Skeletal muscle satellite cell (primary cell): Measurements from ENCODE around the gene ZNF536.

Source experiments
- H3K27me3 ChIP-seq: 2 replicates; pipeline ENCODE4 v1.7.0; 2013; ENCODE audit warnings: low read length; ENCODE audit not compliant: control insufficient read depth, insufficient read depth
- H3K36me3 ChIP-seq: 2 replicates; pipeline ENCODE4 v1.7.0; 2013; ENCODE audit warnings: mild to moderate bottlenecking, control low read depth, low read length; ENCODE audit not compliant: insufficient read depth
- H3K4me1 ChIP-seq: 2 replicates; pipeline ENCODE4 v1.7.0; 2013; ENCODE audit warnings: low read length; ENCODE audit not compliant: control insufficient read depth, insufficient read depth
- H3K4me2 ChIP-seq: 2 replicates; pipeline ENCODE4 v1.7.0; 2013; ENCODE audit warnings: mild to moderate bottlenecking, low read length
- H3K4me3 ChIP-seq: 2 replicates; pipeline ENCODE4 v1.7.0; 2013; ENCODE audit warnings: low read length
- H3K9ac ChIP-seq: 2 replicates; pipeline ENCODE4 v1.7.0; 2013; ENCODE audit warnings: mild to moderate bottlenecking, low read depth, low read length, moderate library complexity
- H3K9me3 ChIP-seq: replicated peaks from 2 replicates; pipeline ENCODE4 v1.7.0; 2013; ENCODE audit warnings: mild to moderate bottlenecking, control low read depth, low read length

Gene ZNF536

GRCh38 chr19:30333291-30334065, 38.7 kb upstream of the ZNF536 start:
- Histone ChIP-seq H3K4me3 (no peak overlapping the region), H3K9ac (no peak overlapping the region), H3K27me3 (no peaks in the 10 kb centered on the region), H3K4me2 (no peak overlapping the region), H3K36me3 (no peaks in the 10 kb centered on the region), H3K9me3 (no peaks in the 10 kb centered on the region), H3K4me1 (no peaks in the 10 kb centered on the region)

DNA sequence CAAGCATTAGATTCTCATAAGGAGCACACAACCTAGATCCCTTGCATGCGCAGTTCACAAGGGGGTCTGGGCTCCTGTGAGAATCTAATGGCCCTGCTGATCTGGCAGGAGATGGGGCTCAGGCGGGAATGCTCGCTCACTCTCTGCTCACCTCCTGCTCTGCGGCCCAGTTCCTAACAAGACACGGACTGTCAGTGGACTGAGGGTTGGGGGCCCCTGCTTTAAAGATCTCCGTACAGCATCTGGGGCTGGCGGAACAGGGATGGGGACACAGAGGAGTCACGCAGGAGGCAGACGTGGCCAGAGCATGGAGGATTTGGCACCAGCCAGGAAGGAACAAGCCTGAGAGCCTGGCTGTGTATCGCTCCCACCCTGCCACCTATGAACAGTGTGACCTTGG, 37.3 kb upstream of the ZNF536 start:
- Histone ChIP-seq H3K9ac (no peak overlapping the region), H3K4me1 (no peaks in the 10 kb centered on the region), H3K9me3 (no peaks in the 10 kb centered on the region), H3K36me3 (no peaks in the 10 kb centered on the region), H3K27me3 (no peaks in the 10 kb centered on the region), H3K4me2 (no peak overlapping the region), H3K4me3 (no peak overlapping the region)

DNA sequence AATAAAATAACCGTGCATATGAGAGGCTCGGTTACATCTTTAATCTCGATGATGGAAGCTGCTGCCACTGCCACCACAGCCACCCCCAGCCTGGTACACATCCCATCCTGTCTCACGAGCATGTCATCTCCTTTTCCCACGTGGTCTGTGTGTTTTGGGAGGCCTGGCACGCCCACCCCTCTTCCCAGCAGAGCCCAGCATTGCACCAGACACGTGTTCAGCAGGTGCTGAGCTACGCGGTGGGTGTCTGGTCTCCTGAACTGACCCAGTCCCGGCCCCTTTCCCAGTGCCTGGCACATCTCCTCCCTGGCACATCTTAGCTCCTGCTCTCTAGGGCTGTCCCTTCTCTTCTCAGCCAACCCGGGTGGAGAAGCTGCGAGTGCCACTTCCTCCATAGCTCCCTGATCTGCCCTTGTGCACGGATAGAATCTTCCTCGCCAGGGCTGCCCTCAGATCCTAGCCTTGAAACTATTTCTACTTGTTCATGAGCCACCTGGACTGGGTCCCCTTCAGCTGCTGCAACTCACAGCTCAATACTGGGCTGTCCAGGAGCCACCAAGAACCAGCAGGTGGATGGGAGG, 36.8 kb upstream of the ZNF536 start:
- Histone ChIP-seq H3K4me1 (no peaks in the 10 kb centered on the region), H3K9ac (no peak overlapping the region), H3K27me3 (no peaks in the 10 kb centered on the region), H3K4me2 (no peak overlapping the region), H3K4me3 (no peak overlapping the region), H3K9me3 (no peaks in the 10 kb centered on the region), H3K36me3 (no peaks in the 10 kb centered on the region)

DNA sequence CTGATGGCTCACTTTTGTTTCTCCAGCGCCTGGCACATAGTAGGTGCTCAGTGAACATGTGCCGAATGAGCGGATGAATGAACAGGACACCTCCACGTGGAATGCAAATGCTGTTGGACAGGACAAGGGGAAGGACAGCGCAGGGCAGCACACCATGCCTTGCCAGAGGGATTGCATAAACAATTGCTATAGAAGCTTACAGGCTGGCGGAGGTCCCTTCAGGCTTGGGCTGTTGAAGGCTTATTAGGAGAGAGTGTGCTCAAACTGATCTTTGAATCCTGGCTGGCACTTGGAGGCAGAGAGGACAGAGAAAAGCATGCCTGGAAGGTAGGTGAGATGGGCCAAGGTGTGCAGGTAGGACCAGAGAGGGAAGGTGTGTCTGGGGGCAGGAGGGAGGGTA, 35.9 kb upstream of the ZNF536 start:
- Histone ChIP-seq H3K9ac (no peak overlapping the region), H3K27me3 (no peaks in the 10 kb centered on the region), H3K4me1 (no peaks in the 10 kb centered on the region), H3K36me3 (no peaks in the 10 kb centered on the region), H3K4me2 (no peak overlapping the region), H3K4me3 (no peak overlapping the region), H3K9me3 (no peaks in the 10 kb centered on the region)

- no peak overlapping the region for H3K9ac ChIP-seq
- H3K4me2 ChIP-seq, result no peak overlapping the region
- no peaks in the 10 kb centered on the region for H3K36me3 ChIP-seq
- H3K4me3 ChIP-seq, result no peak overlapping the region
- H3K9me3 ChIP-seq, result no peaks in the 10 kb centered on the region
- H3K27me3 ChIP-seq, result no peaks in the 10 kb centered on the region
- no peaks in the 10 kb centered on the region for H3K4me1 ChIP-seq
Measured at GRCh38 chr19:30338041-30338456, 34.1 kb upstream of the ZNF536 start.

DNA sequence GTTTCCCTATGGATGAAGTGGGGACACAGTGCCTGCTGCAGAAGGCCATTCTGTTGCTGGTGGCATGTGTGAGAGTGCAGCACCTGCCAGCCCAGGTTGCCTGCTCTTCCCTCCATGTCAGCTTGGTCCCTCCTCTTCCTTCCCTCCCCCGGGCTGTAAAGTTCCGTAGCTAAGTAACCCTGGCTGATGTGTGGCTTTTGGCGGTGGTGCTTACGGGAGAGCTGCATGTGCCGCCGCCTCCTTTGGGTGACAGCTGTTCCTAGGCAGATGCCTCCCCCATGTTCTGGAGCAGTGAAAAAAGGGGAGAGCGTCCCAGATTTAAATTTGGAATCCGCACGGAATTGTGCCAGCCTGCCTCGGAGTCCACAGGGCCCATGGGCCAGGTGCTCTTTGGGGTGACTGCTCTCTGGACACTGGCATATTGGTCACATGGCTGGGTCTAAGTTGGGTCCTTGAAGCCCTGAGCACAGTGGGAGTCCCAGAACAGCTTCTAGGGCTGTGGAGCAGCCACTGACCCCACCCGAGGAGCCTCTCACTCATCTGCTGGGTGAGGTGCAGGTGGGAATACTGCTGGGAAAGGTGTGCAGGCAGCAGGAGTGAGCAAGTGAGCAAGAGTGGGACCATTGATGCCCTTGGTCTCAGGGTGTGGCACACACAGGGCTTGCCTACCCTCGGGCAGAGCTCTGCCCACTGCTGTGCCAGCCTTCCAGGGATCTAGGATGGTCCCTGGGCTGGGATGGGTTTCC, 33.1 kb upstream of the ZNF536 start:
- Histone ChIP-seq H3K9ac (no peak overlapping the region), H3K4me2 (no peak overlapping the region), H3K4me1 (no peaks in the 10 kb centered on the region), H3K36me3 (no peaks in the 10 kb centered on the region), H3K4me3 (no peak overlapping the region), H3K27me3 (no peaks in the 10 kb centered on the region), H3K9me3 (no peaks in the 10 kb centered on the region)

GRCh38 chr19:30339624-30340525, 32.3 kb upstream of the ZNF536 start:
- no peak overlapping the region for H3K4me3 ChIP-seq

GRCh38 chr19:30340771-30341561, 31.2 kb upstream of the ZNF536 start:
- H3K9me3 ChIP-seq, result no peaks in the 10 kb centered on the region
- H3K9ac ChIP-seq, result no peak overlapping the region
- H3K4me2 ChIP-seq, result no peak overlapping the region
- no peaks in the 10 kb centered on the region for H3K27me3 ChIP-seq
- no peaks in the 10 kb centered on the region for H3K4me1 ChIP-seq
- no peaks in the 10 kb centered on the region for H3K36me3 ChIP-seq
- no peak overlapping the region for H3K4me3 ChIP-seq

More at GRCh38 chr19:30339624-30340525, 32.3 kb upstream of the ZNF536 start:
- no peaks in the 10 kb centered on the region for H3K9me3 ChIP-seq
- H3K4me1 ChIP-seq, result no peaks in the 10 kb centered on the region
- H3K4me2 ChIP-seq, result no peak overlapping the region
- no peaks in the 10 kb centered on the region for H3K36me3 ChIP-seq
- no peaks in the 10 kb centered on the region for H3K27me3 ChIP-seq
- H3K9ac ChIP-seq, result no peak overlapping the region

- Histone ChIP-seq H3K4me3 (no peak overlapping the region), H3K4me1 (no peaks in the 10 kb centered on the region), H3K9me3 (no peaks in the 10 kb centered on the region), H3K36me3 (no peaks in the 10 kb centered on the region), H3K9ac (no peak overlapping the region), H3K27me3 (no peaks in the 10 kb centered on the region), H3K4me2 (no peak overlapping the region)
Measured at GRCh38 chr19:30341611-30342201, 30.5 kb upstream of the ZNF536 start.

DNA sequence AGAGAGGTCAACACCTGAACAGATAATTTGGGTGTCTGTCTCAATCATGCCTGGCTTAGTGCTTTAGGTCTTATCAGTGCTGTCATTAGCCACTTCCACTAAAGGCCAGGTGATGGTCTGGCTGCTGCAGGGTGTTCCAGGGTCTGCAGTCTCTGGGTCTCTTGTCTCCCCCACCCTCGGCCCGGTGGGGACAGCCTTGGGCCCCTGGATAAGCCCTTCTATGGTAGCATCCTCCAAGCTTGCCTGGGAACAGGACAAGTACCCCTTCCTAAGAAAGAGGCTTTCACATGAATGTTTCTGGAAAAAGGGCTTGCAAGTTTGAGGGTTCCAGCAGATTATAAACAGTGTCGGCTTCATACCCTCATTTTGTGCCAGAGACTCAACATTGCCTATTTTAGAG, 29.3 kb upstream of the ZNF536 start:
- Histone ChIP-seq H3K4me3 (no peak overlapping the region), H3K4me2 (no peak overlapping the region), H3K36me3 (no peaks in the 10 kb centered on the region), H3K27me3 (no peaks in the 10 kb centered on the region), H3K9me3 (no peaks in the 10 kb centered on the region), H3K4me1 (no peaks in the 10 kb centered on the region), H3K9ac (no peak overlapping the region)
